NCI-H526 (cell line): ENCODE results near the gene BEND6.
A peak's percentile ranks its signal among the peaks of the same experiment; 100 is the strongest.
"Not testable (repeated sequence)": the region's sequence is repeated elsewhere in the genome, so short reads cannot be mapped to it uniquely, and the experiment has no call there.

ENCODE experiments used
- DNase-seq, 2 experiments: peaks; one replicate each; lab custom pipeline; 2025; lab: John Stamatoyannopoulos, UW

Gene BEND6

GRCh38 chr6:56984361-56984760 lies 29.5 kb downstream of the BEND6 start:
- DNase-seq: no peak

- no peak for DNase-seq
These were observed 30.0 kb downstream of the BEND6 start for GRCh38 chr6:56984884-56985283.

GRCh38 chr6:56986611-56987010 lies 31.7 kb downstream of the BEND6 start:
- no peak for DNase-seq

- DNase-seq: no peak
These were observed 33.2 kb downstream of the BEND6 start for GRCh38 chr6:56988145-56988544.

- no peak for DNase-seq
These were observed 37.1 kb downstream of the BEND6 start for GRCh38 chr6:56992036-56992435.

- no peak for DNase-seq
These were observed 37.8 kb downstream of the BEND6 start for GRCh38 chr6:56992703-56993102.

GRCh38 chr6:56995347-56995902 lies 40.5 kb downstream of the BEND6 start:
- peak in 1 of 2 experiments; percentile 11 for DNase-seq

GRCh38 chr6:56996401-56996800 lies 41.5 kb downstream of the BEND6 start:
- DNase-seq: no peak

GRCh38 chr6:56999049-56999448 lies 44.1 kb downstream of the BEND6 start:
- no peak for DNase-seq

- not testable (repeated sequence) for DNase-seq
These were observed 44.8 kb downstream of the BEND6 start for GRCh38 chr6:56999748-57000147.

- DNase-seq: no peak
These were observed 47.3 kb downstream of the BEND6 start for GRCh38 chr6:57002197-57002596.

- no peak for DNase-seq
These were observed 49.4 kb downstream of the BEND6 start for GRCh38 chr6:57004292-57004691.

- DNase-seq: no peak
These were observed 51.2 kb downstream of the BEND6 start for GRCh38 chr6:57006101-57006500.

- DNase-seq: not testable (repeated sequence)
These were observed 53.2 kb downstream of the BEND6 start for GRCh38 chr6:57008069-57008468.

GRCh38 chr6:57013521-57013926 lies 58.6 kb downstream of the BEND6 start:
- DNase-seq: no peak

GRCh38 chr6:57017069-57017468 lies 62.2 kb downstream of the BEND6 start:
- no peak for DNase-seq

GRCh38 chr6:57017841-57018240 lies 62.9 kb downstream of the BEND6 start:
- DNase-seq: no peak

GRCh38 chr6:57019434-57019833 lies 64.5 kb downstream of the BEND6 start:
- no peak for DNase-seq

- peak; percentile 17 to 65 for DNase-seq
These were observed 66.3 kb downstream of the BEND6 start for GRCh38 chr6:57021086-57021720.

- no peak for DNase-seq
These were observed 69.4 kb downstream of the BEND6 start for GRCh38 chr6:57024321-57024720.

GRCh38 chr6:57024775-57025174 lies 69.9 kb downstream of the BEND6 start:
- no peak for DNase-seq

- no peak for DNase-seq
These were observed 71.1 kb downstream of the BEND6 start for GRCh38 chr6:57026001-57026400.

GRCh38 chr6:57027301-57027700 lies 72.4 kb downstream of the BEND6 start:
- DNase-seq: no peak

- no peak for DNase-seq
These were observed 74.3 kb downstream of the BEND6 start for GRCh38 chr6:57029213-57029612.
